Measurements from ENCODE around the gene KCTD17. TPM values are rescaled to one million over a fixed set of nuclear protein-coding genes. Genes with fewer than 3 reads are reported as not detected.
"Not testable (repeated sequence)": the region's sequence is repeated elsewhere in the genome, so short reads cannot be mapped to it uniquely, and the experiment has no call there.

KCTD17 gene
- total RNA-seq, 1 donor from 2014 or later = 42.2 TPM

- no peak overlapping the region for H3K27ac Mint-ChIP-seq
- H3K36me3 Mint-ChIP-seq = no peaks in the 10 kb centered on the region
- no peaks in the 10 kb centered on the region for H3K4me1 Mint-ChIP-seq
- no peak overlapping the region for H3K4me3 Mint-ChIP-seq
- no peak for DNase-seq (ENCODE audit: low spot score in 2 of 2, unreplicated experiment in 2 of 2)
- H3K9me3 Mint-ChIP-seq = no peaks in the 10 kb centered on the region
- H3K27me3 Mint-ChIP-seq (ENCODE audit: low read depth) = peaks cover 28% of the 10 kb centered on the region
- TF ChIP-seq CTCF (IDR thresholded peaks at IDR 0.05; ENCODE audit: unreplicated experiment) = no peak
Observed at GRCh38 chr22:37070744-37071143, 19.2 kb downstream of the KCTD17 start.

GRCh38 chr22:37071850-37072592, 20.5 kb downstream of the KCTD17 start:
- not testable (repeated sequence) for H3K4me1 Mint-ChIP-seq; H3K27ac Mint-ChIP-seq; DNase-seq (ENCODE audit: low spot score in 2 of 2, unreplicated experiment in 2 of 2); H3K9me3 Mint-ChIP-seq; H3K36me3 Mint-ChIP-seq; H3K4me3 Mint-ChIP-seq
- H3K27me3 Mint-ChIP-seq (ENCODE audit: low read depth) = peaks cover 22% of the 10 kb centered on the region

GRCh38 chr22:37072673-37073072, 21.1 kb downstream of the KCTD17 start:
- Mint-ChIP-seq H3K36me3 (no peaks in the 10 kb centered on the region), H3K9me3 (no peaks in the 10 kb centered on the region), H3K4me3 (no peak overlapping the region), H3K27me3 (ENCODE audit: low read depth) (peaks cover 20% of the 10 kb centered on the region), H3K4me1 (no peaks in the 10 kb centered on the region), H3K27ac (no peak overlapping the region)
- no peak for DNase-seq (ENCODE audit: low spot score in 2 of 2, unreplicated experiment in 2 of 2)
- no peak for TF ChIP-seq CTCF (IDR thresholded peaks at IDR 0.05; ENCODE audit: unreplicated experiment)

- no peaks in the 10 kb centered on the region for H3K9me3 Mint-ChIP-seq
- peaks cover 15% of the 10 kb centered on the region for H3K27me3 Mint-ChIP-seq (ENCODE audit: low read depth)
- H3K4me3 Mint-ChIP-seq = no peak overlapping the region
- TF ChIP-seq CTCF (IDR thresholded peaks at IDR 0.05; ENCODE audit: unreplicated experiment) = no peak
- no peak overlapping the region for H3K27ac Mint-ChIP-seq
- H3K36me3 Mint-ChIP-seq = no peaks in the 10 kb centered on the region
- H3K4me1 Mint-ChIP-seq = peaks cover 2% of the 10 kb centered on the region
- no peak for DNase-seq (ENCODE audit: low spot score in 2 of 2, unreplicated experiment in 2 of 2)
Observed at GRCh38 chr22:37074537-37074936, 23.0 kb downstream of the KCTD17 start.

- no peak overlapping the region for H3K27ac Mint-ChIP-seq
- peaks cover 2% of the 10 kb centered on the region for H3K4me1 Mint-ChIP-seq
- DNase-seq (ENCODE audit: low spot score in 2 of 2, unreplicated experiment in 2 of 2) = no peak
- peaks cover 15% of the 10 kb centered on the region for H3K27me3 Mint-ChIP-seq (ENCODE audit: low read depth)
- no peaks in the 10 kb centered on the region for H3K9me3 Mint-ChIP-seq
- TF ChIP-seq CTCF (IDR thresholded peaks at IDR 0.05; ENCODE audit: unreplicated experiment) = no peak
- H3K36me3 Mint-ChIP-seq = no peaks in the 10 kb centered on the region
- H3K4me3 Mint-ChIP-seq = no peak overlapping the region
Observed at GRCh38 chr22:37075046-37075445, 23.5 kb downstream of the KCTD17 start.

- no peak for DNase-seq (ENCODE audit: low spot score in 2 of 2, unreplicated experiment in 2 of 2)
- Mint-ChIP-seq H3K27ac (no peak overlapping the region), H3K27me3 (ENCODE audit: low read depth) (peaks cover 15% of the 10 kb centered on the region), H3K9me3 (no peaks in the 10 kb centered on the region), H3K36me3 (no peaks in the 10 kb centered on the region), H3K4me1 (peaks cover 2% of the 10 kb centered on the region), H3K4me3 (no peak overlapping the region)
- no peak for TF ChIP-seq CTCF (IDR thresholded peaks at IDR 0.05; ENCODE audit: unreplicated experiment)
Observed at GRCh38 chr22:37075822-37076433, 24.4 kb downstream of the KCTD17 start.

All from mesothelial cell of epicardium (in vitro differentiated cells).